Kidney capillary endothelial cell (primary cell): ENCODE results near the gene MBD3L4.
A peak's percentile ranks its signal among the peaks of the same experiment; 100 is the strongest.
"Not testable (repeated sequence)": the region's sequence is repeated elsewhere in the genome, so short reads cannot be mapped to it uniquely, and the experiment has no call there.

Experiments
- DNase-seq: peaks from one replicate; pipeline ENCODE4 v3.0.0-alpha.2; 2018; ENCODE audit warnings: low spot score

Gene MBD3L4

GRCh38 chr19:7049021-7049420 is 9.0 kb upstream of the MBD3L4 start, which contains the start of gene MBD3L2:
Gene MBD3L2, plus strand, starts transcription at chr19:7049321. Its CDS starts 53 bp downstream, at chr19:7049374.
- not testable (repeated sequence) for DNase-seq

GRCh38 chr19:7041563-7041962 is 1.6 kb upstream of the MBD3L4 start:
- DNase-seq: not testable (repeated sequence)

- DNase-seq: not testable (repeated sequence)
Measured at GRCh38 chr19:7030278-7030677, 9.7 kb downstream of the MBD3L4 start, which contains the start of gene MBD3L5. Gene MBD3L5, plus strand, starts transcription at chr19:7030578. Its CDS starts 34 bp downstream, at chr19:7030612.

GRCh38 chr19:7028790-7029189 is 11.2 kb downstream of the MBD3L4 start:
- DNase-seq: not testable (repeated sequence)

GRCh38 chr19:7021331-7021730 is 18.6 kb downstream of the MBD3L4 start, which contains the start of gene MBD3L2B:
Gene MBD3L2B, minus strand, starts transcription at chr19:7021431. Its CDS starts 34 bp downstream, at chr19:7021397.
- DNase-seq: not testable (repeated sequence)

GRCh38 chr19:7018828-7019227 is 21.2 kb downstream of the MBD3L4 start:
- no peak for DNase-seq

GRCh38 chr19:7013678-7014077 is 26.3 kb downstream of the MBD3L4 start:
- DNase-seq: no peak

GRCh38 chr19:7010722-7011593 is 29.0 kb downstream of the MBD3L4 start:
- no peak for DNase-seq

GRCh38 chr19:7007859-7008258 is 32.1 kb downstream of the MBD3L4 start:
- DNase-seq: no peak

GRCh38 chr19:7006135-7006704 is 33.8 kb downstream of the MBD3L4 start:
- no peak for DNase-seq

- DNase-seq: peak; percentile 16
Measured at GRCh38 chr19:7004313-7004931, 35.6 kb downstream of the MBD3L4 start.

- DNase-seq: no peak
Measured at GRCh38 chr19:7000816-7001215, 39.2 kb downstream of the MBD3L4 start.

GRCh38 chr19:7000333-7000732 is 39.6 kb downstream of the MBD3L4 start:
- DNase-seq: no peak

- DNase-seq: no peak
Measured at GRCh38 chr19:6999933-7000332, 40.0 kb downstream of the MBD3L4 start.

- no peak for DNase-seq
Measured at GRCh38 chr19:6997679-6998445, 42.1 kb downstream of the MBD3L4 start.

- DNase-seq: no peak
Measured at GRCh38 chr19:6996810-6997209, 43.2 kb downstream of the MBD3L4 start.

GRCh38 chr19:6995054-6995453 is 44.9 kb downstream of the MBD3L4 start:
- no peak for DNase-seq

GRCh38 chr19:6988257-6988656 is 51.7 kb downstream of the MBD3L4 start:
- DNase-seq: no peak

GRCh38 chr19:6987850-6988249 is 52.1 kb downstream of the MBD3L4 start:
- no peak for DNase-seq
